GM12865 (cell line): ENCODE results near the gene BEAN1.

ENCODE experiments used
- DNase-seq: peaks from one replicate; pipeline ENCODE4 v3.0.0; 2010; ENCODE audit warnings: low read depth
- H3K4me3 ChIP-seq: 2 replicates; pipeline ENCODE4 v1.5.1; 2011; ENCODE audit warnings: mild to moderate bottlenecking, low read depth, low read length, control low read depth
- CTCF ChIP-seq: IDR thresholded peaks from 2 replicates; pipeline ENCODE4 v1.5.1; 2011; ENCODE audit warnings: low read length, control low read depth, low read depth, inconsistent platforms; ENCODE audit not compliant: insufficient read depth; ENCODE audit errors: missing control alignments

Gene BEAN1

DNA sequence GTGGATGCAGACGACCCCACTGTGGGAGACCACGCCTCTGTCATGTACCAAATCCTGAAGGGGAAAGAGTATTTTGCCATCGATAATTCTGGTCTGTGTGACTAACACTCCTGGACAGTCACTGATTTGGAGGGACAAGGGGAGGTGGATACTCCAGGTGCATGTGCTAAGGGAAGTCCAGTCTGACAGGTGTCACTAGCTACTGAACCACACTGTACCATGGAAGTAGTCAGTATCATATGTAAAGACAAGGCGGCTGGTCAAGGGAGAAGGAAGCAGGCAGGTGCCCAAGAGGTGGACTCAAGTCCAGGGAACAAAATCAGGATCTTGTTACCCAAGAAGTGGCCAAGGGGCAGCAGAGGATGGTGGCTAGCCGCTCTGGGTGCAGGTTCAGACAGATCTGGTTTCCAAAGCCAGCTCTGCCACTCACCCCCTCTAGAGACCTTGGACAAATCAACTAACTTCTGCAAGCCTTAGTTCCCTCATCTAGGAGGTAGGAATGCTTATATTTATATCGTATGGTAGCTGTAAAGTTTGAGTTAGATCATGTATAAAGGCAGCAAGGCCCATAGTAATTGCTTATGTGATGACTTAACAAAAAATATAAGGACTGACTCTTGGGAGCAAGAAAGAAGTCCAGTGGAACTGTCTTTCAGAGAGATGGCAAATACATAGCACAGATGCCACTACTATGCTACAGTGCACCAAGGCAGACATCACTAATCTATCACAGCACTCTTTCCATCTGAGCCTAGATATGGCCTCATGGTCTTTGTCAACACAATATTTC lies 38.5 kb upstream of the BEAN1 start:
- DNase-seq = no peak
- no peak for TF ChIP-seq CTCF
- no peak overlapping the region for H3K4me3 ChIP-seq

GRCh38 chr16:66389256-66390176 lies 37.6 kb upstream of the BEAN1 start:
- H3K4me3 ChIP-seq = no peak overlapping the region
- no peak for TF ChIP-seq CTCF
- no peak for DNase-seq

- no peak for DNase-seq
- H3K4me3 ChIP-seq = no peak overlapping the region
- no peak for TF ChIP-seq CTCF
These were observed 36.6 kb upstream of the BEAN1 start for GRCh38 chr16:66390346-66391108.

DNA sequence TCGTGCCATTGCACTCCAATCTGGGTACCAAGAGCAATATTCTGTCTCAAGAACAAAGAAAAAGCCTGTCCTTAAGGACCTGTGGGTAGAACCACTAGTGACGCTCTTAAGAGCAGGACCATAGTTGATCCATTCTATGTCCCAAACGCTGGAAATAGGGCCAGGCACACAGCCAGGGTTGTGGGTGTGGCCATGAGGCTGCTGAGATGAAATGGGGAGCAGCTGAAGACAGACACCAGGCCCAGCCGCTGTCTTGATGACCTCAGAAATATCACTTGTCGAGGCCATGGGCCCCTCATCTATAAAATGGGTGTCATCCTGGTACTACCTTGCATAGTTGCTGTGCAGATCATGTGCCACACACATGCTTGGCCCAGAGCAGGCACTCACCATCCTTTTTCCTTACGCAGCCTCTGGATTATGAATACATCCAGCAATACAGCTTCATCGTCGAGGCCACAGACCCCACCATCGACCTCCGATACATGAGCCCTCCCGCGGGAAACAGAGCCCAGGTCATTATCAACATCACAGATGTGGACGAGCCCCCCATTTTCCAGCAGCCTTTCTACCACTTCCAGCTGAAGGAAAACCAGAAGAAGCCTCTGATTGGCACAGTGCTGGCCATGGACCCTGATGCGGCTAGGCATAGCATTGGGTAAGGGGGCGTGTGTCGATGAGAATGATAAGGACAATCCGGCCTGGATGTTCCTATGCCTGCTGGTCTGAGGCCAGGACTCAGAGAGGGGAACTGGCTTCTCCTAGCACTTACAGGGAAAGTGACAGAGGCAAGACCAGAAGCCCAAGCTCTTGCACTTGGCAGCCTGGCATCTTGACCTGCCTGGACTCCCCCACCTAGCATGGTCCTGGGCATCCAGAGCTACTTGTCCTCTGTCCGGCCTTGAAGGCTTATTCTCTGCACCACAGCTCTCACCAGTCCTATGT lies 35.1 kb upstream of the BEAN1 start:
- no peak for DNase-seq
- H3K4me3 ChIP-seq = no peak overlapping the region
- TF ChIP-seq CTCF = no peak

GRCh38 chr16:66395806-66396555 lies 31.1 kb upstream of the BEAN1 start:
- H3K4me3 ChIP-seq = no peak overlapping the region
- DNase-seq = no peak
- no peak for TF ChIP-seq CTCF
